ENCODE measurements around the gene ANO1.

Gene ANO1

DNA sequence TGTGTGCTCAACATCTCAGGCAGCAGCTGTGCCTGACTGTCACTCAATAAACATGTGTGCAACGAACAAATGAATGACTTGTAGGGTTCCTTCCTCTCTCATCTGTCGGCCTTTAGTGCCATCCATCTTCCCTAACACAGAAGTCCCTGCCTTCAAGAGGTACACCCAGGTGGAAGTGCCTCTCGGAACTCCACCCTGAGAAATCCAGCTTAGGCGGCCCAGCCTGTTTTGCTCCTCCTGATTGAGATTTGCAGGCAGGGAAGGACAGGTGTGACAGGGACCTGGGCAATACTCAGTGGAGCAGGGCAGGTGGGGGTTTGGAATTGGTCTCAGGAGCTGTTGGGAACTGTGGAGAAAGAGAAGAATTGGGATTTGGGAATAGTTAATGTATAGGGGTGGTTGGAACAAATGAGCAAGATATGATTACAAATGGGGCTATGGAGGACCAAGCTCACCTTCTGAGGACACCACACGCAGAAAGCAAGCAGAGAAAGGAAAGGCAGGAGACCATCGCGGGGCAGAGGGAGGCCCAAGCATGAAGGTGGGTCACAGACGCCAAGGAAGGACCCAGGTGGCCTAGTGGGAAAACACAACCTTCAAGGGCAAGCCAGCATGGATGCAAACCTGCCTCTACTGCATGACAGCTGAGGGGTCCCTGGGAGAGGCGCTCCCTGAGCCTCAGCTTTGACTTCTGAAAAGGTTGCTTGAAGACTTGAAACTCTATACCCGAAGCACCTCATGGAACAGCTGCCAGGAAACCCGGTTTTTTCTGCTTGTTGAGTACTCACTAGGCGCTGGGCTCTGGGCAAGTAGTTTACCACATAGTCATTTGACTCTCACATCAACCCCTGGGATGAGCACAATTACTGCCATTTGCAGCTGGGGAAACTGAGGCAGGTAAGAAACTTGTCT is 40.9 kb upstream of the ANO1 start:
- DNase-seq (ENCODE audit: low read depth), result no peak
- H3K9me3 ChIP-seq (ENCODE audit: control insufficient read depth, low read length), result peaks cover 53% of the 10 kb centered on the region
- H3K4me1 ChIP-seq (ENCODE audit: control insufficient read depth, insufficient read depth, low read length), result no peaks in the 10 kb centered on the region
- H3K36me3 ChIP-seq (ENCODE audit: control insufficient read depth, insufficient read depth, low read length, severe bottlenecking), result no peaks in the 10 kb centered on the region
- H3K4me3 ChIP-seq (ENCODE audit: low read length), result no peak overlapping the region
- peaks cover 28% of the 10 kb centered on the region for H3K27me3 ChIP-seq (replicated peaks; ENCODE audit: control insufficient read depth, insufficient read depth, low read length)
- no peak overlapping the region for H3K9ac ChIP-seq (ENCODE audit: low read length)

DNA sequence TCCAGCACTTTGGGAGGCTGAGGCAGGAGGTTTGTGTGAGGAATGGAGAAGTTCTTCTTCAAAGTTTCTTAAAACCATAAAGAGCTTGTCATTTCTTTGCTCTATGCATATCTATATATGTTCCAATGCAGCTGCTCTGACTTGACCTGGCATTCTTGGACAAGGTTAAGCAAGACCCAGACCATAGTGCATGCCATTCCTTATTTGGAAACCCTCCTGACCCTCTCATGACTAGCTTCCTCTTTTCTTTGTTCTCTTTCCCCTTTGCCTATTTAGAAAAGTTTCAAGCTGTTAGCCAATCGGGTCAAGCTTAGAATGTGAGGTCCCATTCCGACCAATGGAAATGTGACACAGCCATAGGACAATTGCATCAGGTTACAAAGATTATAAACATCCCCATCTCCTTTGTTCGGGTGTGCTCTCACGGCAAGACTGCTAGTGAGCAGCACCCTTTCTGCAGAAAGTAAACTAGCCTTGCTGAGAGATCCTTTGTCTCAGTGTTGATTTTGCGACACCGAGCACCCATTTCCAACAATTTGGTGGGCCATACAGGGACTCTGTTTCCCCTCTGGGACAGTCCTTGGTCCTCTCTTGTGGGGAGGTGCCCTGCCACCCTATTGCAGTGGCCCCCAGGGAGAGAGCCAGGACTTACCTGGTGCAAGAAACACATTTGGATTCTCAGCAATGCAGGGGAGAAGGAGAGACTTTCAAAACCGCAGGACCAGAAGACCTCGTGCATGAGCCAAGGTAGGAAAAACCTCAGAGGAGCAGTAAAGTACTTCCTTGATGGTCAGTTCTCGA is 39.9 kb upstream of the ANO1 start:
- no peaks in the 10 kb centered on the region for H3K36me3 ChIP-seq (ENCODE audit: control insufficient read depth, insufficient read depth, low read length, severe bottlenecking)
- no peaks in the 10 kb centered on the region for H3K4me1 ChIP-seq (ENCODE audit: control insufficient read depth, insufficient read depth, low read length)
- H3K9me3 ChIP-seq (ENCODE audit: control insufficient read depth, low read length), result peaks cover 62% of the 10 kb centered on the region
- no peak for DNase-seq (ENCODE audit: low read depth)
- H3K27me3 ChIP-seq (replicated peaks; ENCODE audit: control insufficient read depth, insufficient read depth, low read length), result peaks cover 18% of the 10 kb centered on the region
- no peak overlapping the region for H3K4me3 ChIP-seq (ENCODE audit: low read length)
- H3K9ac ChIP-seq (ENCODE audit: low read length), result no peak overlapping the region

DNA sequence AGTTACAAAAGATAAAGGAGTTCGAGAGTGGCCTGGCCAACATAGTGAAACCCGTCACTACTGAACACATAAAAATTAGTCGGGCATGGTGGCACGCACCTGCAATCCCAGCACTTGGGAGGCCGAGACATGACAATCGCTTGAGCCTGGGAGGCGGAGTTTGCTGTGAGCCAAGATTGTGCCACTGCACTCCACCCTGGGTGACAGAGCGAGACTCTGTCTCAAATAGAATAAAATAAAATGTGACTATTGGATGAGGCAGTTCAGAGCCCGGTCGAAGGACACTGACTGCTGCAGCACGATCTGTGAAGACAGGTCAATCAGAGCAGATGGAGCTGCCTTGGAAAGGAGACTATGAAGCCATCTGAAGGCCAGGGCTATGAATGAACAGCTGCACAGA is 37.7 kb upstream of the ANO1 start:
- DNase-seq (ENCODE audit: low read depth), result no peak
- no peaks in the 10 kb centered on the region for H3K4me1 ChIP-seq (ENCODE audit: control insufficient read depth, insufficient read depth, low read length)
- no peak overlapping the region for H3K4me3 ChIP-seq (ENCODE audit: low read length)
- H3K9me3 ChIP-seq (ENCODE audit: control insufficient read depth, low read length), result peaks cover 85% of the 10 kb centered on the region
- H3K9ac ChIP-seq (ENCODE audit: low read length), result no peak overlapping the region
- H3K36me3 ChIP-seq (ENCODE audit: control insufficient read depth, insufficient read depth, low read length, severe bottlenecking), result no peaks in the 10 kb centered on the region
- H3K27me3 ChIP-seq (replicated peaks; ENCODE audit: control insufficient read depth, insufficient read depth, low read length), result peaks cover 4% of the 10 kb centered on the region

- Histone ChIP-seq H3K4me3 (ENCODE audit: low read length) (no peak overlapping the region), H3K9me3 (ENCODE audit: control insufficient read depth, low read length) (peaks cover 86% of the 10 kb centered on the region), H3K4me1 (ENCODE audit: control insufficient read depth, insufficient read depth, low read length) (no peaks in the 10 kb centered on the region), H3K27me3 (replicated peaks; ENCODE audit: control insufficient read depth, insufficient read depth, low read length) (peaks cover 4% of the 10 kb centered on the region), H3K36me3 (ENCODE audit: control insufficient read depth, insufficient read depth, low read length, severe bottlenecking) (no peaks in the 10 kb centered on the region), H3K9ac (ENCODE audit: low read length) (no peak overlapping the region)
- DNase-seq (ENCODE audit: low read depth), result no peak
Measured at GRCh38 chr11:70040869-70041501, 37.1 kb upstream of the ANO1 start.

DNA sequence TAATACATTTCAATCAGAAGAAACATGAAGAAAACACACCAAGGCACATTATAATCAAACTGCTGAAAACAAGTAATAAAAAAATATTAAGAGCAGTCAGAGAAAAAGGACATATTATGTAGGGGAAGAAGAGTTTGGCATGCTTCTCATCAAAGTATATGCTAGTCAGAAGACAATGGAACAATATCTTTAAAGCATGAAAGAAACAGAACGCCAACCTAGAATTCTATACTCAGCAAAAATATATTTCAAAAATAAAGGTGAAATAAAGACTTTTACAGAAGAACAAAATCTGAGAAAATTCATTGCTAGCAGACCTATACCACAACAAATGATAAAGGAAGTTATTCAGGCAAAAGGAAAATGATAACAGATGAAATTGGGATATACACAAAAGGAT is 34.6 kb upstream of the ANO1 start:
- Histone ChIP-seq H3K4me1 (ENCODE audit: control insufficient read depth, insufficient read depth, low read length) (no peaks in the 10 kb centered on the region), H3K36me3 (ENCODE audit: control insufficient read depth, insufficient read depth, low read length, severe bottlenecking) (no peaks in the 10 kb centered on the region), H3K9me3 (ENCODE audit: control insufficient read depth, low read length) (peaks cover 68% of the 10 kb centered on the region), H3K4me3 (ENCODE audit: low read length) (no peak overlapping the region), H3K27me3 (replicated peaks; ENCODE audit: control insufficient read depth, insufficient read depth, low read length) (peaks cover 16% of the 10 kb centered on the region), H3K9ac (ENCODE audit: low read length) (no peak overlapping the region)
- DNase-seq (ENCODE audit: low read depth), result no peak

DNA sequence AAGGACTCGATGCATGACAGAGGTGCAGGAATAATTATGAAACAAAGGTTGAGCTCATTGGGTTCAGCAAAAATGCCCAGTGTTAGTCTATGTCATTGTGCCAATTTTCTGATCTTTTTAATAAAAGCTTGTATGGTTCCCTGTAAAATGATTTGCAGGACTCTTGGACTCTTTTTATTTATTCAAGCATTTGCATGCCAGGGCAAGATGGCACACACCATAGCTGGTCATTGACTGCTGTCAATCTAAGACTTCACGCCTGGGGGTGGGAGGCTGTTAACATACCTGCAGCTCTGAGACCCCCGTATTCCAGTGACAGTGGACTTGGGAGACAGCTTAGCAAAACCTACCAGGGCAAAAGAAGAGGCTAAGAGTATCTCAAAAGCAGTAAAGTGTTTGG is 32.0 kb upstream of the ANO1 start:
- Histone ChIP-seq H3K9ac (ENCODE audit: low read length) (no peak overlapping the region), H3K4me3 (ENCODE audit: low read length) (no peak overlapping the region), H3K27me3 (replicated peaks; ENCODE audit: control insufficient read depth, insufficient read depth, low read length) (peaks cover 29% of the 10 kb centered on the region), H3K36me3 (ENCODE audit: control insufficient read depth, insufficient read depth, low read length, severe bottlenecking) (no peaks in the 10 kb centered on the region), H3K4me1 (ENCODE audit: control insufficient read depth, insufficient read depth, low read length) (no peaks in the 10 kb centered on the region), H3K9me3 (ENCODE audit: control insufficient read depth, low read length) (peaks cover 47% of the 10 kb centered on the region)
- no peak for DNase-seq (ENCODE audit: low read depth)

DNA sequence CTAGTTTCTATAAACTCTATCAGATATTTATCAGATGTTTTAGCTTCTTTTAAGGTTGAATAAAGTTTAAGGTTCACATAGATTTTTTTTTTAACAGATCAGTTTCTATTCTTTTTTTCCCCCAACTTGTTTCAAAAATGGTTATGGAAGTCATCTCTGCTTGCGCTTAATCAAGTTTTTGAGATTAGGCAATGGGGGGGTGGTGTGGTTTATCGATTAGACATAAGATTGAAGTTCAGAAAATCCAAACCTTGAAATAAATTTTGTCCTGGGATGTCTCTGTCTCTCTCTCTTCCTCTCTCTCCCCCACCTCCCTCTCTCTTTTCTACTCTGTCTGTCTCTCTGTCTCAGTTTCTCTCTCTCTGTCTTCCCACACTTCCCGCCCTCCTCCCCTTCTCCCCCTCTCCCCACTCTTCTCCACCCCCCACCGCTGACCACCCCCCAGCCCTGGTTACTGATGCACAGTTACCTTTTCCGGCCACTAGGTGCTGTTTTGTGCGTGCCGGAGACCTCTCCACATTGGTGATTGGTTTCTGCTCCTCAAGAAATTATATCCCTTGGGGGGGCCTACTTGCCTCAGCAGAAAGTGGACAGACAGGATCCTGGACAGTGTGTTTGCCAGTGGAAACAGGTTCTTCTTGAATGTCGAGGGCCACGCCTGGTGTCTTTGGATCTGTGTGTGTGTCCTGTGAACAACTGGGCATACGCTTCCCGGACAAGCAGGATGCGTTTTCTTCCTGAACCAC is 29.7 kb upstream of the ANO1 start:
- Histone ChIP-seq H3K36me3 (ENCODE audit: control insufficient read depth, insufficient read depth, low read length, severe bottlenecking) (no peaks in the 10 kb centered on the region), H3K9ac (ENCODE audit: low read length) (no peak overlapping the region), H3K9me3 (ENCODE audit: control insufficient read depth, low read length) (peaks cover 39% of the 10 kb centered on the region), H3K4me1 (ENCODE audit: control insufficient read depth, insufficient read depth, low read length) (no peaks in the 10 kb centered on the region), H3K4me3 (ENCODE audit: low read length) (no peak overlapping the region), H3K27me3 (replicated peaks; ENCODE audit: control insufficient read depth, insufficient read depth, low read length) (peaks cover 32% of the 10 kb centered on the region)
- DNase-seq (ENCODE audit: low read depth), result no peak

DNA sequence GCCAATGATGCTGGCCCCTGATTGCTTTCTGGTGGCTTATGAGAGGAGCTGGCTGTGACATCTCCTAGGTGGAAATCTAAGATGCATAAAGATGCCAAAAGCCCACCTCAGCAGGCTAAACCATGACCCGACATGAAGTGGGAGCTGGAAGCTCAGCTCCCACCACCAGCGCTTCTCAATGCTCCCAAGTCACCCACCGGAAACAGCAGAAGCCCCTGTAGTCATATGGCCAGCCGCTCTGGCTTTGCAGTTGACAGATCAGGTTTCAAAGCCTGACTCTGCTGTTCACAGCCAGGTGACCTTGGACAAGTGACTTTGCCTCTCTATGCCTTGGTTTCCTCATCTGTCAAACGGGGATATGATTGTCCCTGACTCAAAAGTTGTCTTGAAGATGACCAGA is 29.1 kb upstream of the ANO1 start:
- Histone ChIP-seq H3K9ac (ENCODE audit: low read length) (no peak overlapping the region), H3K9me3 (ENCODE audit: control insufficient read depth, low read length) (peaks cover 38% of the 10 kb centered on the region), H3K4me1 (ENCODE audit: control insufficient read depth, insufficient read depth, low read length) (no peaks in the 10 kb centered on the region), H3K27me3 (replicated peaks; ENCODE audit: control insufficient read depth, insufficient read depth, low read length) (peaks cover 32% of the 10 kb centered on the region), H3K4me3 (ENCODE audit: low read length) (no peak overlapping the region), H3K36me3 (ENCODE audit: control insufficient read depth, insufficient read depth, low read length, severe bottlenecking) (no peaks in the 10 kb centered on the region)
- no peak for DNase-seq (ENCODE audit: low read depth)

DNA sequence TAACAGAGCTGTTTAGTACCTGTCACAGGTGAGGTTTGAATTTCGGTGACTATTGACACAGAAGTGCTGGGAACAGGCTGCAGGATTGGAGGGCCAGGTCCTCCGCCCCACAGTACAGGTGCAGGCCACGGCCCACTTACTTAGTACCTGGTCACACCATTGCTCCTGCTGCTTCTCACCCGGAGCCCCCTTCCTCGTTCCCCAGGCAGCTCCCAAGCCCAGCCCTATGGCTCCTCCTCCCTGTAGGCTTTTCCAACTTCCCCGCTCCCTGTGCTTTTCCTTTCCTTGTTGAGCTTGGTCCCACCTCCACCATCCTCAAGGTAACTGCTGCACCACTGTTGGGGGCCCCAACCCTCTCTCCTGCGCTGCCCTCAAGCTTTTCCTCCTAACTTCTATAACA is 27.9 kb upstream of the ANO1 start:
- Histone ChIP-seq H3K4me3 (ENCODE audit: low read length) (no peak overlapping the region), H3K27me3 (replicated peaks; ENCODE audit: control insufficient read depth, insufficient read depth, low read length) (peaks cover 32% of the 10 kb centered on the region), H3K4me1 (ENCODE audit: control insufficient read depth, insufficient read depth, low read length) (no peaks in the 10 kb centered on the region), H3K9me3 (ENCODE audit: control insufficient read depth, low read length) (peaks cover 38% of the 10 kb centered on the region), H3K36me3 (ENCODE audit: control insufficient read depth, insufficient read depth, low read length, severe bottlenecking) (no peaks in the 10 kb centered on the region), H3K9ac (ENCODE audit: low read length) (no peak overlapping the region)
- no peak for DNase-seq (ENCODE audit: low read depth)

DNA sequence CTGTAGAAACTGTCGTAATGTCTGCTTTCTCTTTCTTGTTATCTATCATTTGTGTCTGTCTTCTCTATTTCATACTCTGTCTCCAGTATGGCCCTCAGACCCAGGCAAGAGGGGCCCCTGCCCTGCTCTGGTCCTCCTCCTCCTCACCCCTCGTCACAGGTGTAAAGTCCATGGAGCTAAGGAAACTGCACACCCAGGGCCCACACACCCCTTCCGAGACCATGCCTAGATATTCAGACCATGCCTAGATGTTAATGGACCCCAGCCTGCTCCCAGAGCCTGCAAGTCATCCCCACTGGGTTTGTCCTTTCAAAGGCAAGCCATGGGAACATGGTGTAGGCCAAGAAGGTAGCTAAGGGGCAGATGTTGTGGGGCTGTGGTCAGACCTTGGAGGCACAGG is 24.1 kb upstream of the ANO1 start:
- no peaks in the 10 kb centered on the region for H3K4me1 ChIP-seq (ENCODE audit: control insufficient read depth, insufficient read depth, low read length)
- DNase-seq (ENCODE audit: low read depth), result no peak
- H3K9ac ChIP-seq (ENCODE audit: low read length), result no peak overlapping the region
- peaks cover 19% of the 10 kb centered on the region for H3K27me3 ChIP-seq (replicated peaks; ENCODE audit: control insufficient read depth, insufficient read depth, low read length)
- no peak overlapping the region for H3K4me3 ChIP-seq (ENCODE audit: low read length)
- no peaks in the 10 kb centered on the region for H3K36me3 ChIP-seq (ENCODE audit: control insufficient read depth, insufficient read depth, low read length, severe bottlenecking)
- peaks cover 43% of the 10 kb centered on the region for H3K9me3 ChIP-seq (ENCODE audit: control insufficient read depth, low read length)

Data from adipocyte (in vitro differentiated cells).